ENCODE data around the gene CEBPZOS.

Gene CEBPZOS

DNA sequence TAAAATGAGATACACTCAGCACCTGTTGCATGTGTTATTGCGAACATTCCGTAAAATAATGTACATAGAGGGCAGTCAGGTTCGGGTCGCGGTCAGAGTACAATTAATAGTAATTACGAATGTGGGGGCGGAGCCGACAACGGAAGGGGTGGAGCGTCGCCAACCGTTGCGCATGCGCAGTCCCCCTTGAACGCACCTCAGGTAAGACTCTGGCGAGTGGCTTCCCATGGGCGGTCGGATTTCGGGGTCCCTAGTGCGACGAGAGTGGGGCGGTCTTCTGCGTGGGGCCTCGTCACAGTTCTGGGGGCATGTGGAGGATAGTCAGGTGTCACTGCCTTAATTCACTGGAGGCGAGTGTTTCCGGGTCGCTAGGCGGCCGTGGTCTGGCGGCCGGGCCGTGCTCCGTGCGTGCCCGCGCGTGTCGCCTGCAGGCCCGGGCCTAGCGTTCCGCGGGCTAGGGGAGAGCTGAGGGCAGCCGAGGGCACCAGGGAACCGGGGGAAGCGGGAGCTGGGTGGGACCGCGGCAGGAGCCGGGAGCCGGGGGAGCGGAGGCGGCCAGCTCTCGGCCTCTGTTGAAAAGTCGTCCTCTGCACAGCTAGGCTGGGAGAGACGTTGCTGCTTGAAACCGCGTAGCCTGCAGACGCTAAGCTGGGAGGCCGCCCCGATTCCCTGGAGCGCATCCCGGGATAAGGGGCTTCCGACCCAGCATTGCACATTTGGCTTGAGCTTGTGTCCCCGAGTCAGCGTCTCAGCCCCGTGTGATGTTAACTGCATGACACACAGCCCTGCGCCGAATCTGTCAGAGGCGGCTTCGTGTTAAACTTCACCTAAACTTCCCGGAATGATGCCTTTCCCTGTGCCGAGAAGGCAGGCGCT, at the start of gene CEBPZOS:
Gene CEBPZOS, plus strand, starts transcription at position 177 of the 876 bp plus-strand sequence. CDS start 3,209 bp downstream, outside the sequence.
- peak; percentile 88 for DNase-seq

DNA sequence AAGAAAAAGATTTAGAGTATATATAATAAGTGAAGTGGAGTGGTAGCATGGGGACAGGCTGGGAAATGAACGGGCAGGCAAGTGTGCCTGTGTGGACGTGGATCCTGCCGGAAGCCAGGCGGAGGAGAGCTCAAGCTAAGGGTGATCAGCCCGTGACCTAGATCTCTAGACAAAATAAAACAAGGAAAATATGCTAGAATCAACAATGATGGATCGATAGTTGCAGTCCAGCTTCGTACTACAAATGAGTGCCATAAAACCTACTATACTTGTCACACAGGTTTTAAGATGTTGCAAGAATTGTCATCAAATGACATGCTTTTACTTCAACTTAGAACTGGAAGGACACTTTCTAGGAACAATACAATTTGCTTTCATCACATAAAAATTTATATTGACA, 48.0 kb upstream of the CEBPZOS start:
- no peak for DNase-seq

DNA sequence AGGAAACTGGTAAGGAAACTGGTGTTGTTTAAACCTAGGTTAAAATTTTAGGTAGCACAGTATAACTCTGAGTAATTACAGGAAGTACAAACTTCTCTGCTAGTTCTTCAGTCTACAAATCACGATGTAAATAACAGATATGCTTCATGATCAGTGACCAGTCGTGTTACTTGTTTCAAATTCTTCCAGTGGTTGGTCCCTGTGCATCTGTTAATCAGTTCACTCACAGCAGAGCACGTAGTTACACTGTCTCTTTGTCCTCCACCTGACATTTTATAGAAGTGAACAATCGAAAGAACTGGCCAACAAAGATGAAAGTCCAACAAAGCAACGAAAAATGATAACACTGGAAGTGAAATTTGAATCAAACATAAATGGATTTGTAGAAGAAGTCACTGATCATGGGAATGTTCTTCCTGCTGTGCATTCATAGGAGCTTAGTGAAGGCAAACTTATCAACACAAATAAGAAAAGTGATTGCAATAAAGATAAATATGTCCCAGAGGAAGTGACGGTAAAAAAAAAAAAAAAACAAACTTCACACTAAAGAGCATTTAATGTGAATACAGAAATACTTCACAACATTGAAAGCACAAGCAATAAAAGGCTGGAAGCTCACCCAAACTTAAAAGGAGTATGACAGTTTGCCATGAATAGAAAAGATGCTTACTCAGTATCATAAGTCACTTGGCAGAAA, 46.5 kb upstream of the CEBPZOS start:
- no peak for DNase-seq

DNA sequence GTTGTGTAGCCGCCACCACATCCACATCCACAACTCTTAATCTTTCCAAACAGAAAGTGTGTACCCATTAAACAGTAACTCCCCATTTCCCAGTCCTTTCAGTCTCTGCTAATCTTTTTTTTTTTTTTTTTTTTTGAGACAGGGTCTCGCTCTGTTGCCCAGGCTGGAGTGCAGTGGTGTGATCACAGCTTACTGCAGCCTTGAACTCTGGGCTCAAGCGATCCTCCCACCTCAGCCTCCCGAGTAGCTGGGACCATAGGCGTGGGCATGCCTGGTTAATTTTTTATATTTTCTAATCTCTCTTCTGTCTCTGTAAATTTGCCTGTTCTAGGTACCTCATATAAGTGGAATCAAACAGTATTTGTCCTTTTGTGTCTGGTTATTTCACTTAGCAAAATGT, 43.1 kb upstream of the CEBPZOS start:
- DNase-seq = no peak

DNA sequence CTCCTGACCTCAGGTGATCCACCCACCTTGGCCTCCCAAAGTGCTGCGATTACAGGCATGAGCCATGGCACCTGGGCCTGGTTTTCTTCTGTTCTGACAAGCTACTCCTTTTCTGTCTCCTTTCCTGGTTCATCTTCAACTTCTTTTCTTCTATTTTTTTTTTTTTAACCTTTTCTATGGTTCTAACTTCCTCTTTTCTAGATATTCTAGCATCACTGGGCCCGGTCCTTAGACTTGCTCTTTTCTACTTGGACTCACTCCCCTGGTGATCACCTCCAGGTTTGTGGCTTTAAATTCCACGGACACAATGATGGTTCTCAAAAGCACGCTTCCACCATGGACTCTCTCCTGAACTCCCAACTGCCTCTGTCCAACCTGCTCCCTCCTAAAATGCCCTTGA, 41.5 kb upstream of the CEBPZOS start:
- no peak for DNase-seq

DNA sequence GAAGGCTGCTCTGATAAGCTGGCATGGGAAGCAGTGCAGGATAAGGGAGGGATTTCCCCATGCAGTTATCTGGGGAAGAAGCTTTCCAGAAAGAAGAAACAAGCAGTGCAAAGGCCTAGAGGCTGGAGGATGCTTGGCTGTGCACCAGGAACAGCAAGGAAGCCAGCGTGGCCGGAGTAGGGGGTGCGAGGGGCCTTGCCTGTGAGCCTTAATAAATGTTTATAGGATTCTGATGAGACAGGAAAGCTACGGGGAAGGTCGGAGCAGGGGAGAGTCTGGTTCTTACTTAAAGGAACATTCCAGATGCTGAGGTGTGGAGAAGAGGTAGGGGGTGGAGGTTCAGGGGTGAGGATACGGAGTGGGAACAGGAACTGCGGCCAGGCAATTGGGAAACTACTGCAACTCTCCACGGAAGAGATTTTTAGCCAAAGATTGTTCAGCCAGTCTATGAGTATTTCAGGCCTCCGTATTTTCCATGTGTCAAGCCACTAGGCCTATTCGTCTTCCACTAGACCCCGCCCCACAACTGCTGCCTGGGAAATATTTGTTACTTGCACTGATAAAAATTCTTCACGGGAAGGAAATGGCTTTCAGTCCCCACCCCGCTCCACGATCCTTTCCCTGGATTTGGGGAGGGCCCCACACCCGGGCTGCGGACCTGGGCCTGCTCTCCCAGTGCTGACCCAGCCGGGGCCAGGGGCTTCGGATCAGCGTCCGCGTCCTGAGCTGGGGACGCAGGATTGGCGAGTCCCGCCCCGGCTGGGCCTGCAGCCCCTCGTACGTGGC, 40.0 kb upstream of the CEBPZOS start:
- no peak for DNase-seq

DNA sequence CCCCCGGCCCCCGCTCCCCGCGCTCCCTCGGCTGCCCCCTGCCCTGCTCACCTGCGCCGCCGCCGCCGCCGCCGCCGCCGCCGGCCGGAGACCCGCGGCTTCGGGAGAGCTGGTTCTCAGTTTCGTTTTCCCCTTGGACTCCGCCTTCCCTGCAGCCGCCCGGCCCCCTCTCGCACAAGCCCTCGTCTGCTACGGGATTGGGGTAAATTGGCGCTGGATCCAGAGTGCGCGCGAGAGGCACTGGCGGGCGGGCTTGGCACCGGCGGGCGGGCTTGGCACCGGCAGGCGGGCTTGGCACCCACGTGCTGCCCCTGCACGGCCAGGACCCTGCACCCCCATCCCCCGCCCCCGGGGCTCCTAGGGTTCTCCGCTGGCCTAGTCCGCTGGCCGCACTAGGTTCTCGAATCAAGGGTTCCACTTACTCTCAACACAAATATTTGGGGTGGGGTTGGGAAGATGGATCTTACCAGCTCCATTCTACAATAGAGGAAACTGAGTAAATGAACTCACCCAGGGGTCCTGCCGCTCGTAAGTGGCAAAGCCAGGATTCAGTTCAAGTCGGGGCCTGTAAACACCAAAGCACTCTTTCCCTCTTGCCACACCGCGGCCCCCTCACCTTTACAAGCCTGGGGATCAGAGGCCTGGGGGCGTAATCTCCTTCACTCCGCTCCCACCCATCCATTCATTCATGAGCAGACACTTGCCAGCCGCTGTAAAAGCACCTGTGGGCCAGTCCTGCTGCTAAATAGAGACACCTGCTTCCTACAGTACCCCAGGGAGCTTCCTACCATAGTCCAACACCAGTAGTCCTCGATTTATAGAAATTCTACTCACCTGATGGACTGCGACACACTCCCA, 39.2 kb upstream of the CEBPZOS start, which contains the start of gene EIF2AK2:
Gene EIF2AK2, minus strand, starts transcription at position 124 of the 858 bp plus-strand sequence. CDS start 9,174 bp downstream, outside the sequence.
- peak; percentile 80 for DNase-seq

DNA sequence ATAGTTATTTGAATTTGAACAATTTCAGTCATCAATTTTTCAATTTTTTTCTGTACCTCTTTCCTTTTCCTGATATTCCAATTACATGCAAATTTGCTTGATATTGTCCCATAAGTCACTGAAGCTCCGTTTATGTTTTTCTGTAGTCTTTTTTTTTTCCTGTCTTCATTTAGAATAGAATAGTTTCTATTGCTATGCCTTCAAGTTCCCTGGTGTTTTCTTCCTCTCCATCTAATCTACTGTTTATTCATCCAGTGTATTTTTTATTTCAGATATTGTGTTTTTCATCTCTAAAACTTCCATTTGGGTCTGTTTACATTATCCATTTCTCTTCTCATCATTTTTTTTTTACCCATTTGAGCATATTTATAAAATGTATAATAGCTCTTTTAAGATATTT, 31.5 kb upstream of the CEBPZOS start:
- DNase-seq = no peak

DNA sequence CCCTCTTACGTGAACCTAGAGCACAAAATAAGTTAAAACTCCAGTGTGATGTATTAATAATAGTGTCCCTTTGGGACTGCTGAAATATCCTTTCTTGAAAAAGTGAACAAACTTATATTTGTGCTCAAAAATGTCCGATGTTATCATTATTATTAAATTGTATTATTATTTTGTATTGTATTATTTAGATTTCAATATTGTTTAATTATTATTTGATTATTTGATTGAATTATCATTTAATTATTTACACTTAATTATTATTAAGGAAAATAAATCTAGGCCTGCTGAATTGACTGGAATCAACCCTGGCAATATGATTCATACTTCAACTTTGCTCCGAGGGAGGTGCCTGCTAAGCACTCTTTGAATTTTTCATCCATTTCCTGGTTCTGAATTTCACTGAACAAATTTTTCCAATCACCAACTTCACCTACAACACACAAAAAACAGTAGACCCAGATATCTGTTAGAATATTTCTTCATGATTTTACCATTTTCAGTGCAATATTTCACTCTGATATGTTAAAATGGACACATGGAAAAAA, 28.6 kb upstream of the CEBPZOS start:
- no peak for DNase-seq

DNA sequence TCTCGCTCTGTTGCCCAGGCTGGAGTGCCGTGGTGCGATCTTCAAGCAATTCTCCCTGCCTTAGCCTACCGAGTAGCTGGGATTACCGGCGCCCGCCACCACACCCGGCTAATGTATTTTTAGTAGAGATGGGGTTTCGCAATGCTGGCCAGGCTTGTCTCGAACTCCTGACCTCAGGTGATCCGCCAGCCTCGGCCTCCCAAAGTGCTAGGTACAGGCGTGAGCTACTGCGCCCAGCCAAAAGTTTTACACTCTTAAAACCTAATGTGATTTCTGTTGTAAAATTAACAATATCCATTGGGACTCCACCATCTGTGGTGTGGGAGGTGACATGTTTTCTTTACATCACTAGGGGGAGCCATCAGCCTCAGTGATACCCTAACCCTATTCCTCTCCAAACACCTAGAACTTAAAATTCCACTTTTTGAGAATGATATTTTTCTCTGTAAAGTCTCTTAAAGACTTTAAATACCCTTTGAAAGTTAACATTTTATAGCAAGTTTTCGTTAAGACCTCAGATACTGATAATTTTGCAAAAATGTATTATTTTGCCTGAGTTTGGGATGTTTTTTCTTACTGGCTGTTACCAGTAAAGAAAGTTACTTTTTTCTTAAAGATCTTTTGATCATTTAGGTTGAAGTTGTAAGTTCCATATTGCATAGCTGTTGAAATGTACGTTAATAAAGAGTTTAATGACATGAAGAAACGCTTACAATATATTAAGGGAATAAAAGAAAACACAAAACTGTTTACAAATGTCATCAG, 27.9 kb upstream of the CEBPZOS start:
- peak; percentile 4 for DNase-seq

DNA sequence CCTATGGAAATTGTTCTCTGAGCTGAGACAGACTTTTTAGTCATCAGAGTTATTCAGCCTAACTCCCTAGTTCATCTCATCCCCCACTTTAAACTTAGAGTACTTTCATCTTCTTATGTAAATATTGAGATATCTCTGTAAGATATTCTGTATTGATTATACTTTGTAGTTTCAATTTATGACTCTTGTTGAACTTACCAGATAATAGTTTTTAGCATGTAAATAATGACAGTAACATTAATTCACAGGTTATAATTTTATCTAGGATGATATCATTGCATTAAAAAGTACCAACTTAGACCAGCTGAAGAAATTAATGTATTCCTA, 24.7 kb upstream of the CEBPZOS start:
- no peak for DNase-seq

DNA sequence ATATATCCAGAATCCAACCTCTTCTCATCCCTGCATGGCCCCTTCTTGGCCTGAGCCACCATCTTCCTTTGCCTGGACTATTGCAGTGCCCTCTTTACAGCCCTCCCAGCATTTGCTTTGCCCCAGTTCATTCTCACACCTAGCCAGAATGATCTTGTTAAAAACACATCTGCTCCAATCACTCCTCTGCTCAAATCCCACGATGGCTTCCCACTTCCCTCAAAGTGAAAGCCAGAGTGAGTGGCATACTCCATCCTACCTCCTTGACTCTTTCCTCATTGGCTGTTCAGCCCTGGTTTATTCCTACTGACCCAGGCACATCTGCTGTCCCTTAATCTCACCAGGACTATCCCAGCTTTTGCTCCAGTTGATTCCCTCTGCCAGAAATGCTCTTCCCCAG, 22.6 kb upstream of the CEBPZOS start:
- no peak for DNase-seq

DNA sequence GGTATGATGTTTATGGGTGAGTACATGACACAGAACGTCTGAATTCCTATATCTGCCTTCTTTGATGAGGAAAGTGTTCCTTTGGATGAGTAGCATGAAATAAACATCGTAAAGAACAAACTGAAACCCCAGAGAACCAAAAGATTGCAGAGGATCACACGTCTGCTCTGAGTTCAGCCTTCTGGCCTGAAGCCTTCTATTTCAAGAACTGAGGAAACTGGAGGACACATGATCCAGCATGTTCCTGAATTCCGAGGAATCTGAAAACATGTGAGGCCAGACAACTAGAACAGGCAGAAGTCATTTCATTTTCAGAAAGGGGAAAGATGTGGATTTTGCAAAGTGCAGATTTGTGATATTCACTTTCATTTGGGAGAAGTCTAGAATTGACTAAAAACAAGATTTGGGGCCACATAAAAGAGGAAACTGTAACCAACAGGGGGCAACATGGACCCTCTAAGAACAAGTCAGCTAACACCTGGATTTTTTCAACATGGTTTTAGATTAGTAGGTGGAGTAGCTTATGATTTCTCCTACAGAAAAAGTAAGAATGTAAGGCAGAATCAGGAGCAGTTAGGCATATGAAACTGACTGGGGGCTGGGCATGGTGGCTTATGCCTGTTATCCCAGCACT, 16.2 kb upstream of the CEBPZOS start:
- no peak for DNase-seq

DNA sequence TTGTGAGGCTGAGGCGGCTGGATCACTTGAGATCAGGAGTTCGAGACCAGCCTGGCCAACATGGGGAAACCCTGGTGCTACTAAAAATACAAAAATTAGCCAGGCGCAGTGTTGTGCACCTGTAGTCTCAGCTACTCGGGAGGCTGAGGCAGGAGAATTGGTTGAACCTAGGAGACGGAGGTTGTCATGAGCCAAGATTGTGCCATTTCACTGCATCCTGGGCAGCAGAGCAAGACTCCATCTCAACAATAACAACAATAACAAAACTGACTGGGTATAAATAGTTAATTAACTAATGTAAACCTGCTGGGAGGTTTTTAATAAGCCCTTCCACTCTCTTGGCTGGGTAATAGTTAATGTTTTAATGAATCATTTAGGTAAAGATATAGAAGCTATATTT, 15.7 kb upstream of the CEBPZOS start:
- no peak for DNase-seq

DNA sequence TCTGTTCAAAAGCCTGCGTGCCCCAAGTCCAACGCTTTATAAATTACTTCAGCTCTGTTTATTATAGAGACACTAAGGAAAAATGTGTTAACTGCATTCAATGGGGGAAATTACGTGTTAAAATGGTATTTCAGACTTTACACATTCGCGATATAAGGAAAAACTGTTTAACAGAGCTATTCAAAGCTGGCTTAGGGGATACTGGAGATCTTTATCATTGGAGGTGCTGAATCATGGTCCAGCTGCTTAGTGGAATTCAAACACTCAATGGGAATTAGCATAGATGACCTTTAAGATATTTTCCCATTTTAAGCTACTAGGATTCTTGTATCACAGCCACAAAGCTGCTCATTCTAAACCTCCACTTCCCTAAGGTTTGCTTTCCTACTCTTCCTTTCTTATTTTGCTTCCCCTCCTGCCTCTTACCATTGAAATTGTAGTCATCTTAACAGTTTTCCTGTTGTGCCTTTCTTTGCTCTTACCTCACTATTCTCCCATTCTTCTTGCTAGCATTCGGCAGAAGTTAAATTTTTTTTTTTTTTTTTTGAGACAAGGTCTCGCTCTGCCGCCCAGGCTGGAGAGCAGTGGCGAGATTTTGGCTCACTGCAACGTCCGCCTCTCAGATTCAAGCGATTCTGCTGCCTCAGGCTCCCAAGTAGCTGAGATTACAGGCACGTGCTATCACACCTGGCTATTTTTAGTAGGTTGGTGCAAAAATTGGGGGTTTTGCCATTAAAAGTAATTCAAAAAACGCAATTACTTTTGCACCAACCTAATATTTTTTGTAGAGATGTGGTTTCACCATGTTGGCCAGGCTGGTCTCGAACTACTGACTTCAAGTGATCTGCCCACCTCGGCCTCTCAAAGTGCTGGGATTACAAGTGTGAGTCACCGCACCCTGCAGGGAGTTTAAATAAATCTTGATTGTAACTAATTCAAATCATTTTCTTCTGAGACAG, 14.3 kb upstream of the CEBPZOS start:
- no peak for DNase-seq

DNA sequence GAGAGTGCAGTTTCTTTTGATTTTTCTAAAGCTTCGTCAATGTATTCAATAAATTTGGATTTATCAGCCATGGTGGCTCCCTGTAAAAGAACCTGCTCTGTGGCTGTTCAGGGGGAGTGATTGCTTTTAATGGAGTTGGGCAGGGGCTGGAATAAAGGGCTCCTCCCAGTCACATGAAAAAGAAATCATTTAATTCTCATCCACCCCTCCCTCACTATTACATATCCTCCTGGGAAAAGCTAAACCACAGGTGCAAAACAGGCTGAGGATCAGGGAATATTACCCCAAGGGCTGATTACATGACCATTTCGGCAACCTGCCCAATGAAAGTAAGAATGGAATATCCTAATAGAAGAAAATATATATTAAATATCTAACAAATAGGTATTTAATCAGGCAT, 7.7 kb upstream of the CEBPZOS start, which contains the start of gene SULT6B1:
Gene SULT6B1, minus strand, starts transcription at position 101 of the 400 bp plus-strand sequence. Its CDS starts 30 bp downstream, at position 71.
- no peak for DNase-seq

DNA sequence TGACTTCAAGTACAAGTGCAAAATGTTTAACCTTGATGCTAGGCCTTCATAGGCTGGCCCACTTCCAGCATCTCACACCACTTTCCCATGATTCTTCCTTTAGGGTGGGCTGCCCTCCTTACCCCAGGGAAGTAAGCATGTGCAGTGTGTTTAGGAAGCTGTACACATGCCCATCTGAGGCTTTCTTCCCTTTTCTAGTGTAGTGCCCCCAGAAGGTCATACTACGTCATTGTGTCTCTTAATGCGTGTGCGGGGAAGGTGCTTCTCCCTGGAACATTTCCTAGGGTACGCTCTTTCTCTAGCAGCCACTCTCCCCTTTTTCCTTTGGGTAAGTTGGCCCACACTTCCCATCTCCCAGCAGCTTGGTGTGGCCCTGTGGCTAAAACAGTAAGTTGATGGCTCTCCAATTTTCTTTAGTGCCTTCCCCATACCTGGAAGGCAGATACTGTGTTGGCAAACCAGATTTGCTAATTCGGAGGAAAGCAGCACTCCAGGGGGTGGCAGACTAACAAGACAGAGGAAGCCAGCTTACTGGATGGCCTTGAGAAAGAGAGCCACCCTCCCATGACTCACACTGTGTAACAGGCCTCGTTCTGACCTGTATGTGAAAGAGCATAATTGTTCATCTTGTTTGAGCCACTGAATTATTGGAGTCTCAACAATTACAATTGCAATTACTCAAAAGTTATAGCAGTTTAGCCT, 6.7 kb upstream of the CEBPZOS start:
- peak; percentile 22 for DNase-seq

DNA sequence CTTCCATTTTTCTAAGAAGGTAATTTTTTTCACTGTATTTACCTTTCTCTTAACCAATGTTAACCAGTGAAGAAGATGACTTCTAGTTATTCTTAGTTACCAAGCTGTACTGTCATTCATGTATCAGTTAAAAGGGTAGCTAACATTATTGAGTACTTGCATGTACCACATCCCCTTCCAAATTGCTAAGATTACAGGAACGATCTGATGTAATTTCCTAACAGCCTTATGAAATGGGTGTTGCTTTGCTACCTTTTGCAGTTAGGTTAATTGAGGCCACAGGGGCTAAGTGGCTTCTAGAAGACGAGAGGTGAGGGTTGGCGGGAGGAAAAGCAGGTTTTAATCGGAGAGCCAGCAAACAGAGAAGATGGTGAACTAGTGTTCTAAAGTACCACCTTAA, 6.0 kb upstream of the CEBPZOS start:
- DNase-seq = no peak

DNA sequence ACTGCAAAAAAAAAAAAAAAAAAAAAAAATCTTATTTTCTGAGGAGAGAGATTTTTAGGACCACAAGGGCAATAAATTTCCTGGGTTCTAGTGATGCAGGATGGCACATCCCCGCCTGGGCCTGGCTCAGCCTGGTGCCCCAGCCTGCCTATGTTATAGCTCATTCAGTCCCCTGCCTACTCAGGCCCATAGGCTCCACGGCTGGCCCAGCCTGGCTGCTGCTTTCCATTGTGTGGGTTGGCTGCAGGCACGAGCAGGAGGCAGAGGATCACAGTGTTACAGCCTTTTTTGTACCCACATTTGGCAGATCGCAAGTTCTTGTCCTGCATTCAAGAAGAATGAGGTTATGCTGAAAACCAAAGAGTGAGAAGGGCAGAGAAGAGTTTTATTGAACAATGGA, 5.0 kb upstream of the CEBPZOS start:
- DNase-seq = no peak

Data from CD4-positive, alpha-beta T cell treated with Interferon gamma for 1 hour (primary cell).